HG02938 (cell line): ENCODE measurements around the gene PCBP3.
"Not testable (repeated sequence)": the region's sequence is repeated elsewhere in the genome, so short reads cannot be mapped to it uniquely, and the experiment has no call there.

ENCODE experiments used
- ATAC-seq: cut with Tn5 transposase; IDR thresholded peaks from one replicate; pipeline ENCODE4 v1.9.1; 2021; ENCODE audit warnings: mild to moderate bottlenecking, moderate library complexity; ENCODE audit not compliant: unreplicated experiment

PCBP3 gene

DNA sequence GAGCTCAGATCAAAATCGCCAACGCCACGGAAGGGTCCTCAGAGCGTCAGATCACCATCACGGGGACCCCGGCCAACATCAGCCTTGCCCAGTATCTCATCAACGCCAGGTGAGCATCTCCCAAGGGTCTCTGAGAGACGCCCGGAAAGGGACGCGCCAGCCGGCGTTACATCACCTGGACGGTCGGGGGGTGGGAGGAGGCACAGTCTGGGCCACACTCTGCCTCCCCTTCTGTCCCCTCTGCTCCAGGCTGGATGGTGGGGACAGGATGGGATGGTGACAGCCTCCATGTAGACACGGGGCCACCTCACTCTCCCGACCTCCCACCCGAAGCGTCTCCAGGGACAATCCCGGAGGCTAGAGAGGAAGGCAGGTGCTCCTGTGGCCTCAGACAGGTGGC is 296.6 kb downstream of the PCBP3 start:
- ATAC-seq, result no peak

DNA sequence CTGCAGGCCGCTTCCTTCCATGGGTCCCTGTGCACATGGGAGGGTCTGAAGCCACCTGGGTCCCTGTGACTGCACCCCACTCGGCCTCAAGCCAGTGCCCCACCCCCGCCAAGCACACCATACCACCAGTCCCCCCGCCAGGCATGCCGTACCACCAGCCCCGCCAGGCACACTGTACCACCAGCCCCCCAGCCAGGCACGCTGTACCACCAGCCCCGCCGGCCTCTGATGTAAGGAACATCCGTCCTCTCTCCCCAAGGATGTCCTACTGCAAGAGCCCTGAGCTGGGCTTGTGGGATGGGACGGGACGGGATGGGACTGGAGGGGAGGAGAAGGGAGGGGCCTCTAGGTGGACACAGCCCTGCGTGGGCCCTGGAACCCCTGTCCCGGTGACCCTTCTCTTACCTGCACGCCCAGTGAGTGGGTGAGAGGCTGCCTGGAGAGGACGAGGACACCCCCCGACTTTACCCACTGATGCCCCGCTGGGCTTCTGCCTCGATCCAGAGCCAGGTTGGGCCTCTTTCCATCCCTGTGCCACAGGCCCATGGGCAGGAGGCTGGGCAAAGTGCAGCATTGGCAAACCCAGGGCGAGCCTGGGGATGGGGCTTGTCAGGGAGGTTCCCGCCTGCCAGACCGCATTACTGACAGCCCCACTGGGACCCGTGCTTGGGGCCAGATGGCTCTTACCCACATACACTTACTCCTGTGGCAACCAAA is 297.3 kb downstream of the PCBP3 start:
- ATAC-seq, result no peak

- no peak for ATAC-seq
Measured at GRCh38 chr21:45941338-45941710, 297.8 kb downstream of the PCBP3 start.

DNA sequence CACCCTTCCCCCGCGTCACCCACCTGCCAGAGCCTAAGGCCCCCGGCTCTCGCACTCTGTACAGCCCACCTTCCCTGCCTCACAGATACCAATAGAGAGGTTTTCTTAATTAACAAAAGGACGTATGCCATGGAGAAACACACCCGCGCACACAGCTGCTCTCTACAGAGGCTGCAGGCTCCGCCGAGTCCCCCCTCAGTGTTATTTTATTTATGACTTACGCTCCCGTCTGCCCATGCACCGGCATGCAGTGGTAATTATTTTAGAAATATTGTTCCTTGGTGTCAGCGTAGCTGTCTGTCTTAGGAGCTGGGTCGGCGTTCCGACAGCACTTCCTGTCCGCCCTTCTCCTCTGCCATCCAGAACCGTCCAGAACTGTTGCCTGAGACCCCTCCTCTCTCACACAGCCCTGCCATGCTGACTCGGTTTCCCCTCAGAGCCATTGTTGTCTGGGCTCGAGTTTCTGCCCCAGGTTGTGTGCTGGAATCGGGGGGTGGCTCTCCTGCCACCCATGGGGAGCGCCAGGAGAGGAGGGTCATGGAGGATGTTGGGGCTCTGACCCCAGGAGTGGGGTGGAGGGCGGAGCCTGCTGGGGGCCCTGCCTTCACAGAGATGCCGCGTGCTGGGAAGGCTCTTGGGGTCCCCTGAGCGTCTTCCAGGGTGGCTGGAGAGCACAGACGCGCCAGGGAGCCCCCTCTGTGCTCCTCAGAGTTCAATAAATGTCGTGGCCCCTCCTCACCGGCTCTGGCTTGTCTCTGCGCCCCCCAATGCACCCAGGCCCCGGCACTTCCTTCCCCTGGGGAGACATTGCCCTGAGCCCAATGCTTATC is 298.4 kb downstream of the PCBP3 start:
- ATAC-seq, result no peak

DNA sequence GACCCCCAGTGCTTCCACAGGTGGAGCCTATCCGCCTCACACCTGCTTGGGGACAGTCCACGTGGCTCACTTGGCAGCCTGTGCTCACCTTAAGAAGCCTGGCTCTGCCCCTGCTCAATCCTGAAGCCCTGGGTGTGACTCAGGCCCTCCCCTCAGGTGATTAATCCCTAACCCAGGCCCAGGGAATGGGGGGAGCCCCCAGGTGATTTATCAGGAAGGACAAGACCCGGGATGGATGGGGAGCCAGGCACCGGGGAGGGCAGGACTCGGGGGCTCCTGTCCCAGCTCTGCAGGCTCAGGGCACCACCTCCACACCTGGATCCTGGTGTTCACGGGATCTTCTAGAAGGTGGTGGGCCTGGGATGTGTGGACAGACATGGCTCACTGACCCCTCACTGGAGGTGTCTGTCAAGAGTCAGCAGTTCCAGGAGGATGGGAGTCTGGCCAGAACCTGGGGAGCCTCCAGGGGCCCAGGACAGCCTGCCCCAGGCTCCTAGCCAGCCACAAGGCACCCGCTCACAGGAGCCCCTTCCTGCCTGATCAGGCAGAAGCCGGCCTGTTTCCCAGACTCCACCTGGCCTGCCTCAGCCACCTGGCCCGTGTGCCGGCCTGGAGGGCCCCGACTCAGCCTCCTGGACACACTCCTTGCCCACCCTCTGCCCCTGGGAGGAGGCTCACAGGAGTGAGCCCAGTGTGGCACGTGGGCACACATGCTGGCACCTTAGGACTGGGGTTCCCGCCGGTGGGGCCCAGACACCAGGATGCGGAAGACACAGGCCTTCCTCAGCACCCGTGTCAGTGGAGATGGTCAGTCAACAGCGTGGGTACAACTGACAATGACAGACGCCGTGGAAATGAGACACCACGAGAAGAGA is 299.5 kb downstream of the PCBP3 start:
- ATAC-seq, result no peak

DNA sequence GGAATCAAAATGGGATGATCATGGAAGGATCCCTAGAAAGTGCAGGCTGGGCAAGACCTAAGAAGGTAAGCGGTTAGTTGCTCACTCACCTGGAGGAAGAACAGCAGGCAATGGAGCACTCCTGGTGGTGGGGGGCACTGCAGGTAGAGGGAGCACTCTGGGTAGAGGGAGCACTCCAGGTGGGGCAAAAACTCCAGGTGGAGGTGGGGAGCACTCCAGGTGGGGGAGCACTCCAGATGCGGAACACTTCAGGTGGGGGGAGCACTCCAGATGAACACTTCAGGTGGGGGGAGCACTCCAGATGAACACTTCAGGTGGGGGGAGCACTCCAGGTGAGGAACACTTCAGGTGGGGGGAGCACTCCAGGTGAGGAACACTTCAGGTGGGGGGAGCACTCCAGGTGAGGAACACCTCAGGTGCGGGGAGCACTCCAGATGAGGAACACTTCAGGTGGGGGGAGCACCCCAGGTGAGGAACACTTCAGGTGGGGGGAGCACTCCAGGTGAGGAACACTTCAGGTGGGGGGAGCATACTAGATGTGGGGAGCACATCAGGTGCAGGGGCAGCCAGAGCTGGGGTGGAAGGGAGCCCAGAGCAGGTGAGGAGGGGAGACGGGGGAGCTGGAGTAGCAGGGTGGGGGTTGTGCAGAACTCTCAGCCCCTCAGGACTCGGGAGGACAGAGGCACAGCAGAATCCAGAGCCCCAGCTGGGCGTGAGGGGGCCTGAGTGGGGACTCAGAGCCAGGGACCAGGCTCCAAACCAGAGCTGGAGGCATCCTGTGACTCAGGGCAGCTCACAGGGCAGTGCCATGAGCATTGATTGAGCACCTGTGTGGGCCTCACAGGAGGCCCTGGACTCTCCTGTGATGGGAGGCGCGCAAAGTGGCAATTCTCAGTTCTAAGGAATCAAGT is 300.4 kb downstream of the PCBP3 start:
- ATAC-seq, result no peak

GRCh38 chr21:45944601-45945000 is 301.1 kb downstream of the PCBP3 start:
- ATAC-seq, result no peak

- no peak for ATAC-seq
Measured at GRCh38 chr21:45945066-45945867, 301.7 kb downstream of the PCBP3 start.

GRCh38 chr21:45945868-45946210 is 302.3 kb downstream of the PCBP3 start:
- ATAC-seq, result no peak

DNA sequence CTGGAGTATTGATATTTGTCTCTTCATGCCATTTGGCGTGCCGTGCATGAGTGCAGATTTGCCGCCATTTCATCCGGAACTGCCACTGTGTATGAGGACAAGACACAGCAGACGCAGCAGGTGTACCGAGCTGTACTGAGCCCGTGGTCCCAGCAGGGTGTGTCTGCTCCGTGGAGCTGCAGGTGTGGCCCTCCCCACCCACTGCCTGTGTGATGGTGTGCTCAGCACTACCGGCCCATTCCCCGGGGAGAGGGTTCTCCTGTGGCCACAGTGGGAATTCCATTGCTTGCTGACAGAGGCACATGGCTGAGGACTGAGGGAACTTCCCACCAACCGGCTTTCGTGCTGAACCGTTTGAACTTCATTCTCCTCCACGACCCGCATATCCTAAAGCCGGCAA is 303.8 kb downstream of the PCBP3 start:
- ATAC-seq, result no peak

DNA sequence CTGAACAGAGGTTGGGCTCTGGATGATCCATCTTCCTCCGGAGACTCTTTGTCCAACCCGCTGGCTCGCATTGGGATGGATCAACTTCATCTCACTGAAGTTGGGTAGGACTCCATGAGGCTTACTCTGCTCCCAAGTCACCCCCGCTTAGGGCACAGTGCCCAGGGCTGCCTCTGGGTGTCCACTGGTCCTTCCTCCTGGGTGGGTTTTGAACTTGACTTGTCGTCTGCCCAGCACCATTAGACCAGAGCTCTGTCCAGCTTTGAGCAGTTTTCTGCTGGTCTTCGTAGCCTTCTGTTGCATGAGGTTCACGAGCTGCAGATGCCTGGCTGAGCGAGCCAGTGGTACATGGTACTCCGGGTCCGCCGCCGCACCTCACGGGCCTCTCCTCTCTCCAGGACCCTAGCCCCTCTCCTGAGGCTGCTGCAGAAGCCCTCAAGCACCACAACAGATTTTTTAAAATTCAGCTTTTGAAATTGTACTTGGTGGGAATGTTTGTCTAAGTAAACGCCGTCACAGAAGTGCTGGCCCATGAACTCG is 304.3 kb downstream of the PCBP3 start:
- no peak for ATAC-seq

DNA sequence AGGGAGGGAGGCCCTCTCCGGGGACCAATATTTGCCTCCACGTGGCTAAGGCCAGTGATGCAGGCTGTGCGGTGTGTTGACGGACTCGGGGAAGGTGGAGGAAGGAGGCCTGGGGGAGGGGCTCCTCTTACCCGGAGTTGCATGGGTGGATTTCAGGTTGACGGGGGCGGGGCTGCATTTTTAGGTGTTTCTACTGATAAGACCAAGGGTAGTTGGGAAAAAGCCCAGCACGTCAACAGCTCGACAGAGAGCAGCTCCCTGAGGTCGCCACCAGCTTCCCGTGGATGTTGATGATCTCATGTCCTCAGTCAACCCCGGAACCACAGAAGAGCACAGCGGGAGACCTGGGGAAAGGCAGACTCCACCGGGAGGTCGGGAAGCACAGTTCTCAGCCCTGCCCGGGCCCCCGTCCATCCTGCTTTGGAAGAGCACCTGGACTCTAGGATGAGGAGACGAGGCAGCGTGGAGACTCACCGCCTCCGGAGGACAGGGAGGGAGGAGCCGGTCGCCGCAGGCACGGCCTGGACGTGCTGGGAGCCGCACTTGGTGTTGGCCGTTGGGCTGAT is 305.1 kb downstream of the PCBP3 start:
- no peak for ATAC-seq

DNA sequence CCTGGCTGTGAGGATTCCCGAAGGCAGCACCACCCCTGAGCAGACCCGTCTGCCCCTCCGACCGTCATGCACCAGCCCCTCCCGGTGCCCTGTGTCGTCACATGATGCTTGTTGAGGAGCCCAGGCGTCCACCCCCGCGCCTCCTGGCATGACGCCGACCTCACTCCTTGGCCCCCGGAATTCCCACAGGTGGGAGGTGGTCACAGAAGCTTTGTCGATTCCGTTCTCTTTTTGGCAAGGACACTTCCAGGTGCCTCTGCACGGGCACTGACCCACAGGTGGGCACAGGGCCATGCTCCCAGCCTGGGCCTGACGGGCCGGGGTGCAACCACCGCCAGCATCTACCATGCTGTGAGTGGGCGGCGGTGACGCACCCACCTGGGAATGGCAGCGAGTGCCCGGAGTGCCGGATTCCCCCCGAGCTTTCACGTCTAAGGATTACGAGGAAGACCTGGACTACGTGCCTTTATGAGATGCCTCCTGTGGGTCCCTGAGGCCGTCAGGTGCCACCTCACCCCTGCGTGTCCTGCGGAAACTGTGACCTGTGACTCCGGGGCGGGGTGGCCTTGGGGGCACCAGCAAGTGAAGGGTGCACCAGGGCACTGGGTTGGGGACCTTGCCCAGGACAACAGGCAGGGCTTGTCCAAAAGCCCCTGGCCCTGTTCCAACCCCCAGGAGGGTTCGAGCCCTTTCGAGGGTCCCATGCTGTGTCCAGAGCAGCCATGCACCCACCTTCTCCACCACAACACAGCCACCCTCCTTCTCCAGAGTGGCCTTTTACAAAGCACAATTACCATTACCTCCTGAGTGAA is 306.6 kb downstream of the PCBP3 start:
- no peak for ATAC-seq

DNA sequence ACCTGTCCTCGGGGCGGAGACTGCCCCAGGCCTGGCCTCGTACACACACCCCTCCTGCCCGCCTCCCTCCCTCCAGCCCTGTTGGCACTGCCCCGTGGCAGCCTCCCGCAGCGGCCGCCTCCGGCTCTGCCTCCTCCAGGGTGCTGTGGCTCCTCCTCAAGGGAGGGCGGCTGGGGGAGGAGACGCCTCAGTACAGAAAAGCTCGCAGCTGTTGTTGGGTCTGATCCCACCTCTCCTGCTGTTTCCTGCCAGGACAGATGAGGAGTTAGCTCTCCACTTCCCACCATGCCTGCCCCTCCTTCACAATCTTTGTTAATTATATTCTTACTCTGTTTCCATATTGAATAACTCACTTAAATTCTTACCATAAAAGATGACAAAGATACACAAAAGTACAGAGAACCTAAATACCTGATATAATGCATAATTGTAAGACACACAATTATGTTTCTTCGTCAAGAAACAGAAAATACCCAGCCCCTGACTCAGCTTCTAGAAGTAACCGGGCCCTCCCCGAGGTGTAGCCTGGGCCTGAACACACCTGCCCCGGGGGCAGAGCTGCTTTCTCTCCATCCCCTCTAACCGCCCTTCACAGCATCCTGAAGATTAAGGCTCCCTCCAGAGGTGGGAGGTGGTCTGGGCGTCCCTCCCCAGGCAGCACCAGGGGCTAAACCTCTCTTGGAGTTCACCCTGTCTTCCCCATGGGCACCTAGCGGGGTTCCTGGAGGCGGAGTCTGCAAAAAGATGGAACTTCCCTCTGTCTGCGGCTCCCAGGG is 307.4 kb downstream of the PCBP3 start:
- ATAC-seq, result no peak

DNA sequence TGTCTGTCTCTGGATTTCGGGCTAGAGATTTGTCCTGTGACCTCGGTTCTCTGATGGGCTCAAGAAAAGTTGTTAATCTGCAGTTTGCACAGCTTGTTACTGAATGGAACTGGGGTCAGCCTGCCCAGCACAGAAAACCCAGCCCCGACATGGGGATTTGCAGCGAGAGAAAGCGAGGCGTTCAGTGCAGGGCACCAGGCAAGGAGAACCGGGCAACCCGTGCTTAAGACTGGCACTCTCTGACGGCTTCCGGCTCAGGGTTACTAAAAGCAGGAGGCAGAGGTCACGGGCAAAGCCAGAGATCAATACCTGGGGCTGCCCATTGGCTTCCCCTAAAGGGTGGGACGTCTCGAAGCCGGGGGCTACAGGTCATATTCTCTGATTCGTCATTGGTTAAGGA is 308.2 kb downstream of the PCBP3 start:
- no peak for ATAC-seq

GRCh38 chr21:45952527-45952926 is 309.0 kb downstream of the PCBP3 start:
- not testable (repeated sequence) for ATAC-seq

DNA sequence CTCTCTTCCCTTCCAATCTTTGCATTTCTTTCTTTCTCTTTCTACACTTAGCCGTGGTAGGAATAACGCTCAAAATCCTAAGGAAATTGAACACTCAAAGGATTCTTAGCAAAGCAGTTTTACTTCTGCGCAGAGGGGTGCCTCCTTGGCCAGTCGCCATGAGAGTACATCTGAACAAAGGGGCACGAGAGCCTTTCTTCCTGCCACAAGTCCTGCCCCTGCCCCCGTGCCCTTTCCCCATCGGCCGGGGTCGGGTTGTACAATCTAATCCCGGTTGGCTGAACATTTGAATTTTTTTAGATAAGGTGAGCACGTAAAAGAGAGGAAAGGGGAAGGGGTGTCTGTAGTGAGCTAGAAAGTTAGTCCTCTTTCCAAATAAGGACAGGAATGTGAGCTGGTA is 309.4 kb downstream of the PCBP3 start:
- ATAC-seq, result no peak

DNA sequence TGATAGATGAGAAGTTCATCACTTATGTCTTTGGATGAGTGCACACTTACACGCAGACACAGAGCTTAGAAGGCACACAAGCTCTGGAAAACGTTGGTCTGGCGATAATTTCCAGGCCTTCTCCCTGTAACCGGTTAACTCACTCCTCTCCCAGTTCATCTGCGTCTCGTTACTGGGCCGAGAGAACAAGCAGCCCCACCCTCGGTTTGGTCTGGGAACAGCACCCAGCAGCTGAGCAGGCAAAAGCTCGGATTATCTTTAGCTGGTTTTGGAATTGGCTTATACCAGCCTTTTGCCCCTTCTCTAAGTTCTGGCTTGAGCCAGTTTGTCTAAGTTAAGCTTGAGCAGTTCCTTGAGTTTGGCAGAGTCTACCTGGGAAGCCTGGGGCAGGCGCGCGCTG is 310.7 kb downstream of the PCBP3 start:
- no peak for ATAC-seq
